AG20443 (cell line): Measurements from ENCODE around the gene C19orf25.
A peak's percentile ranks its signal among the peaks of the same experiment; 100 is the strongest.
"Not testable (repeated sequence)": the region's sequence is repeated elsewhere in the genome, so short reads cannot be mapped to it uniquely, and the experiment has no call there.

ENCODE experiments used
- DNase-seq: peaks from one replicate; pipeline ENCODE4 v3.0.0; 2012; ENCODE audit warnings: low spot score, mixed read lengths

Gene C19orf25

GRCh38 chr19:1449467-1450442 lies 29.3 kb downstream of the C19orf25 start, which contains the start of gene APC2:
Gene APC2, plus strand, starts transcription at chr19:1450121. Its CDS starts 2,881 bp downstream, at chr19:1453002.
- peak; percentile 90 for DNase-seq

- no peak for DNase-seq
Observed at GRCh38 chr19:1447944-1448343, 31.1 kb downstream of the C19orf25 start.

GRCh38 chr19:1447504-1447903 lies 31.5 kb downstream of the C19orf25 start:
- DNase-seq = no peak

GRCh38 chr19:1446713-1447481 lies 32.1 kb downstream of the C19orf25 start:
- peak; percentile 33 for DNase-seq

- peak; percentile 72 for DNase-seq
Observed at GRCh38 chr19:1445932-1446712, 32.9 kb downstream of the C19orf25 start.

- DNase-seq = peak; percentile 96
Observed at GRCh38 chr19:1445185-1445931, 33.7 kb downstream of the C19orf25 start.

GRCh38 chr19:1441677-1442438 lies 37.2 kb downstream of the C19orf25 start:
- no peak for DNase-seq

- no peak for DNase-seq
Observed at GRCh38 chr19:1441022-1441426, 38.0 kb downstream of the C19orf25 start.

- no peak for DNase-seq
Observed at GRCh38 chr19:1440418-1440801, 38.6 kb downstream of the C19orf25 start.

- not testable (repeated sequence) for DNase-seq
Observed at GRCh38 chr19:1439525-1440417, 39.2 kb downstream of the C19orf25 start.

GRCh38 chr19:1438933-1439354 lies 40.1 kb downstream of the C19orf25 start:
- DNase-seq = no peak

GRCh38 chr19:1438035-1438932 lies 40.7 kb downstream of the C19orf25 start, which contains the start of gene RPS15:
Gene RPS15, plus strand, starts transcription at chr19:1438396. Its CDS starts 30 bp downstream, at chr19:1438426.
- peak; percentile 99 for DNase-seq

- no peak for DNase-seq
Observed at GRCh38 chr19:1437609-1438008, 41.4 kb downstream of the C19orf25 start.

- DNase-seq = no peak
Observed at GRCh38 chr19:1435378-1435989, 43.5 kb downstream of the C19orf25 start.

GRCh38 chr19:1434577-1435060 lies 44.4 kb downstream of the C19orf25 start:
- DNase-seq = no peak

GRCh38 chr19:1434040-1434366 lies 45.0 kb downstream of the C19orf25 start:
- DNase-seq = no peak

GRCh38 chr19:1433119-1434039 lies 45.6 kb downstream of the C19orf25 start:
- DNase-seq = no peak
